OCI-M1 (cell line): ENCODE results near the gene RAB32.

ENCODE experiments used
- DNase-seq: peaks from one replicate; lab custom pipeline; 2025; lab: John Stamatoyannopoulos, UW

The RAB32 gene

DNA sequence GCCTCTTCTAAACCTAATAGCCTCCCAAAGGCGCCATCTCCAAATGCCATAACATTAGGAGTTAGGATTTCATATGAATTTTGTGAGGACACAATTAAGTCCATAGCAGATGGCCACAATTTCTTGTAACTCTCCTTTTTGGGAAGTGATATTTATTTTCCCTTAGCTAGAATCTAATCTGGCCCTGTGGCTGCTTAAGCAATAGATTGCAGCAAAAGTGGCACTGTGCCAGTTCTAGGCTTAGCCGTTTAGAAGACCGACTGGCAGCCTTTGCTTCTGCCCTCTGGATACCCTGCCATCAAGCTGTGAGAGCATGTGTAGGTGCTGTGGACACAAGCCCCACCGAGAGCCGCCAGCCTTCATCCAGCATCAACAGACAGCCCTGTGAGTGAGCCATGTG, 39.2 kb downstream of the RAB32 start:
- DNase-seq, result peak; percentile 67

DNA sequence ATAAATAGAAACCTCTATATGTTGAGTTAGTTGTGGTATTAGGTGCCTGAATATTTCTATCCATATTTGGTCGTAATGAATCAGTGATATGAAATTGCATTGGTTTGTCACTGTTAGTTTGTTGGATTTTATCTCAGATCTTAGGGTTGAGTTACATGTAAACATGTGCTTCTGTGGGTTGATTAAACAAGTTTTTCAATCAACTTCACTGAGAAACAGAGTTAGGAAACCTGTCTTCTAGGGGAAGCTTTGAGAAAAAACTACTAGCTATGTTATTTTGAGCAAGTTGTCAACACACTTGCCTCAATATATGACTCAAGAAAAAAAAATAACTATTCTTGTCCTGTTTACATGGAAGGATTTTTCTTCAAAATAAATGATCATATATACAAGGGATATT, 40.3 kb downstream of the RAB32 start:
- DNase-seq, result no peak

DNA sequence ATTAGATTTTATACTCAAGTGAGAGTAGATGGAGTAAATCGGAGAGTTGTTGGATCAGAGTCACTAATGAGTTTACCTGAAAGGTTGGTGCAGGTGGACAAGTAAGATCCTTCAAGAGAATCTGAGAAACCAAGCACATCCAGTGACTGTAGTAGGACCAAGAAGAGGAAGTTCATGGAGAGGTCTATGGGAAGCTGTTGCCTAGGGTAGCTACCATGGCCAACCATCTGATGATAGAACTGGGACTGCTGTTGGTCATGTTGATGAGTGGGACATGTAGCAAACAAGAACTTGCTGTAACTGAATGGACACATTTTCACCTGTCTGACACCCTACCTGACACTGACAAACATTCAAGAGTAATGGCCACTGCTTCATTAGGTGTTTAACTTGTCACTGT, 43.8 kb downstream of the RAB32 start:
- no peak for DNase-seq

DNA sequence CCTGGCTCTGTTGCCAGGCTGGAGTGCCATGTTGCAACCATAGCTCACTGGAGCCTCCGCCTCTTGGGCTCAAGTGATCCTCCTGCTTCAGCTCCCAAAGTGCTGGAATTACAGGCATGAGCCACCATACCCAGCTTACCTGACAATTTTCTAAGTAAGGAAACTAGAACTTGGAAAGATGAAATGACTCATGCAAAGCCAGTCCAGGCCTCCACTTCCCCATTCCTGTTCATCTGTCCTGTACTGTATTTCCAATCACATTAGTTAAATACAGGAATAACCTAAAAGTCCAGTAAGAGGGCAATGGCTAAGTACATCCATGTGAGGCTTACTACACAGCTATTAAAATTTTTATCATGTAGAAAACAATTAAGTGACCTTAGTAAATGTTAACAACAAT, 46.9 kb downstream of the RAB32 start:
- DNase-seq, result no peak

DNA sequence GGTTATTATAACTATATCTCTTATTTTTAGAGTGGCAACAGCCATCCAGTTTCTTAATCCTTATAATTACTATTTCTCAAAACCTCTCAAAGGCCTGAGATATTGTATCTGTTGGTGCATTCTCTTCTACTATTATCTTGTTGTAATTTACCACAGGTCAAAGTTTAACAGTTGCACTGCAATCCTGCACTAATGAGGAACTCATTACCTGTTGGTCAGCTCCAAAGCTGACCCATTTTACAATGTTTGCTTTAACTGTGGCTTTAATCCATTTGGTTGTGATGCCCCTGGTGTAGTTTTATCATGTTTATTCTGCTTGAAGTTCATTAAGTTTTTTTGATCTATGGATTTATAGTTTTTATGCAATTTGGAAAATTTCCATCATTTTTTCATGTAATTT, 48.8 kb downstream of the RAB32 start:
- no peak for DNase-seq

DNA sequence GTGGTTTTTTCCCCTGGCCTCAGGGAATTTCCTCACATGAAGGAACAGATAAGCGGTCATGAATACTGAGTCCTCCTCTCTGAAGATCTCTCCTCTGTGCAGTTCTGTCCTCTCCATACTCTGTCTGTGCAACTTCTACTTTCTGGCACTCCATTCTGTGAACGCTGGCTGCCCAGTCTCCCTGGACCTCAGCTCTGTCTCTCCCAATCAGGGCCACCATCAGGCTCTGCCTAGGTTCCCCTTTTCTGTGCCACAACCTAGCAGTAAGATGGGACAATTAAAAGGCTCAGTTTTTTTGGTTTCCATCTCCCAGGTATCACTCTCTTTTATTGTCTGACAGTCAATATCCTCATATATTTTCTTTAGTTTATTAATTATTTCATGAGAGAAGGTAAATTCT, 50.4 kb downstream of the RAB32 start:
- peak; percentile 81 for DNase-seq

DNA sequence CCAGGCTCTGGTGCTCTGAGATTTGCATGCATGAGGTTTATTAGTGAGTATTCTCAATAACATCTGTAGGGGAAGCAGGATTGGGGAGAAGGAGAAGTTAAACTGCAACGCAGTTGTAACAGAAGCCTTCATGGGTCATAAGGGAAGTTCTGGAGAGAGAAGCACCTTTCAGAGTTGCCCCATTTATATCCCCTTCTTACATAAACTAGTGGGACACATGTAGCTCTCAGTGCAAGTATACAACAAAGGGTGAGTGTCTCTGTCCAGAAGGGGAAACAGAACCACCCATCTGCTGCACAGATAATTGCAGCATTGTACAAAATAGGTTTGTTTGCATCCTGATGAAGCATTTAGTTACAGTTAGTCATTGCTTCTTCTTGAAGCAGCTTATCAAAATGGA, 50.9 kb downstream of the RAB32 start:
- peak; percentile 28 for DNase-seq

DNA sequence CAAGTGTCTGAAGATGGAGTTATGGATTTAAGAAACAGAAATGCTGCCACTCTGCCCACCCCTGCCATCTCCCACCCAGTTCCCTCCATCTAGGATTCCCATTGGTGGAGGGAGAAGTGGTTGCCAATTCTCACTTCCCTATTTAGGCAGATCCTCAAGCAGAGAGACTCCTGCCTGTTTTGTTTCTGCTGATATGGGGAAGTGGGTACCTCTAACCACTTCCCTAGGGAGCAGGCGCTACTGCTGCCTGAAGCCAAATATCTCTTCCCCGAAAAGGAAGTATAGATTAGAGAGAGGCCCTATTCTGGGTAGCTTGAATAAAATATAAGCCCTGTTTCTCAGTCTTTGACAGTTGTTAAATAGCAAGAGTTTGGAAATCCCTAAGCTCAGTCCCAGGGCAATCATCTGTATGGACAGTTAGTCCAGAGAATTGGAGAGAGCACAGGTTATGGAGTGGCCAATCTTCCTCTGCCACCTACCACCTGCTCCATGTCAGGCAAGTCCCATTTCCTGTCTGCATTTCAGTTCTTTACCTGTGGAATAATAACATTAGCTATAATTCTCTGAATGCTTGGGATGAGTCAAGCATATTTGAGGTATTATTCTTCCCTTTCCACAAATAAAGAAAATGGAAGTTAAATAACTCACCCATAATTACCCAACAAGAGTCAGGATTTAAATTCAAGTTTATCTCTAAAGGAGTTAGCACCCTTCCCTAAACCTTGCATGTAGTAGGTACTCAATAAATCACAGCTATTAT, 52.5 kb downstream of the RAB32 start:
- DNase-seq, result peak; percentile 91

DNA sequence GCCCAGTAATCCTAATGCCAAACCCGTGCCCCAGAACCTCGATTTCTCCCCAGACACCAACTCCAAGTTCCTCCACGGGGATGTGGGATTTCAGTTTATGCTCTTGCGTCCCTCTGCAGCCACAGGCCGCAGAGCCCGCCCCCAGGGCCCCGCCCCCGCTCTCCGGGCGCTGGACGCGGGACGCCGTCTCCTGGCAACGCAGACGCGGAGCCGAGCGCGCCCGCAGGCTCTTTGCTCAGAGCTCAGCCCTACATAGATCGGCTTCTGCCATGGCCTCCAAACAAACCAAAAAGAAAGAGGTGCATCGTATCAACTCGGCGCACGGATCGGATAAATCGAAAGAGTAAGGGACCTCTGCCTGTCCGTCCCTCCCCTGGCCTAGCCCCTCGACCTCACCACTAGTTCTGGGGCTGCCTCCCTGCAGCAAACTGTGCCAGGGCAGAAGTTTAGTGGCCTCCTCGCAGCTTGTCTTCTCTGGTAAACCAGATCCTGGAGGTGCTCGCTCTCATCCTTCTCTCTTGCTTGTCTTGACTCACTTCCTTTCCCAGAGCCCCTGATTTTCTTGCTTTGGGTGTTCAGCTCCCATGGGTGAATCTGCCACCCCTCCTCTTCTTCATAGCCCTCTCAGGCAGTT, 55.3 kb downstream of the RAB32 start, which contains the start of gene ADGB:
Gene ADGB, plus strand, starts transcription at position 201 of the 634 bp plus-strand sequence. Its CDS starts 69 bp downstream, at position 270.
- DNase-seq, result peak; percentile 89

DNA sequence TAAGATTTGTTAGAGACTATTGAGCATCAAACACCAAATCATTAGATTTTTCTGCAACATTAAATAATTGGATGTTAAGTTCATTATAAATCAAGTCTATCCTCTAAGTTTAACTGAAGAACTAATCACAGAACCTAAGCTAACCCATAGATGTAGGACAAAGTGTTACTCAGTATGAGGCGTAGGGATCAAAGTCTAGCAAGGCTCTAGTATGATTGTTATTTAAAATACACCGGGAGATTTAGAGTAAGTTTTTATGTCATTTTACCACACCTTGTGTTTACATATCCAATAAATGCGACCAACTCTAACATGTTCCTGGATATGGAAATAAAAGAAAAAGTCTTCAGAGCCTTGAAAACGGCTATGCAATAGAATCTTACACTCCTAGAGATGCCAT, 57.7 kb downstream of the RAB32 start:
- DNase-seq, result no peak

DNA sequence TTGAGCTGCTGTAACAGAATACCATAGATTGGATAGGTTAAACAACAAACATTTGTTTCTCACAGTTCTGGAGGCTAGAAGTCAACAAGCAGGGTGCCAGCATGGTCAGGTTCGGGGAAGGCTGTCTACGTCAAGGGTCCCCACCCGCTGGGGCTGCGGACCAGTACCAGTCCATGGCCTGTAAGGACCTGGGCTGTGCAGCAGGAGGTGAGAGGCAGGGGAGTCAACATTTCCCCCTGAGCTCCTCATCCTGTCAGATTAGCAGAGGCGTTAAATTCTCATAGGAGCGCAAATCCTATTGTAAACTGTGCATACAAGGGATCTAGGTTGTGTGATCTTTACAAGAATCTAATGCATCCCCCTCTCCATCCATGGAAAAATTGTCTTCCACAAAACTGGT, 58.9 kb downstream of the RAB32 start:
- DNase-seq, result no peak
